ENCODE measurements around the gene GTPBP2. TPM values are rescaled to one million over a fixed set of nuclear protein-coding genes. Genes with fewer than 3 reads are reported as not detected.

GTPBP2 gene
- total RNA-seq, 1 experiment from 2014 or later = 186 TPM

- DNase-seq = no peak
- Mint-ChIP-seq H3K27ac (ENCODE audit: unreplicated experiment) (no peak overlapping the region), H3K4me3 (ENCODE audit: low read depth, unreplicated experiment) (no peak overlapping the region), H3K4me1 (ENCODE audit: low read depth, unreplicated experiment) (peaks cover 4% of the 10 kb centered on the region), H3K36me3 (ENCODE audit: insufficient read depth, unreplicated experiment) (peaks cover 78% of the 10 kb centered on the region), H3K27me3 (ENCODE audit: unreplicated experiment) (no peaks in the 10 kb centered on the region), H3K9me3 (ENCODE audit: low read depth, unreplicated experiment) (no peaks in the 10 kb centered on the region)
- no peak for TF ChIP-seq CTCF (IDR thresholded peaks at IDR 0.05; ENCODE audit: unreplicated experiment)
- CTCF ChIA-PET = interaction anchor here (0.6 kb wide), 1 partner anchor 78 kb away, joined by 5 read pairs; no protein-coding TSS in a partner anchor
- intact Hi-C loops (cut with micrococcal nuclease; ENCODE audit: unreplicated experiment) = no loop called here
- no TSS peak for BruUV-seq (replicated peaks)
Observed at GRCh38 chr6:43613721-43614395, 15.2 kb downstream of the GTPBP2 start.

GRCh38 chr6:43610431-43610830 lies 18.6 kb downstream of the GTPBP2 start:
- no peak overlapping the region for H3K4me3 Mint-ChIP-seq (ENCODE audit: low read depth, unreplicated experiment)
- no TSS peak for BruUV-seq (replicated peaks)
- H3K9me3 Mint-ChIP-seq (ENCODE audit: low read depth, unreplicated experiment) = no peaks in the 10 kb centered on the region
- no peak overlapping the region for H3K27ac Mint-ChIP-seq (ENCODE audit: unreplicated experiment)
- no peak for DNase-seq
- no peak for TF ChIP-seq CTCF (IDR thresholded peaks at IDR 0.05; ENCODE audit: unreplicated experiment)
- peaks cover 74% of the 10 kb centered on the region for H3K36me3 Mint-ChIP-seq (ENCODE audit: insufficient read depth, unreplicated experiment)
- peaks cover 15% of the 10 kb centered on the region for H3K4me1 Mint-ChIP-seq (ENCODE audit: low read depth, unreplicated experiment)
- CTCF ChIA-PET = interaction anchor here (1.5 kb wide), 2 partner anchors 9 to 19 kb away, joined by 3 to 4 read pairs; no protein-coding TSS in a partner anchor
- intact Hi-C loops (cut with micrococcal nuclease; ENCODE audit: unreplicated experiment) = no loop called here
- no peaks in the 10 kb centered on the region for H3K27me3 Mint-ChIP-seq (ENCODE audit: unreplicated experiment)

- intact Hi-C loops (cut with micrococcal nuclease; ENCODE audit: unreplicated experiment) = no loop called here
- peaks cover 70% of the 10 kb centered on the region for H3K36me3 Mint-ChIP-seq (ENCODE audit: insufficient read depth, unreplicated experiment)
- H3K4me3 Mint-ChIP-seq (ENCODE audit: low read depth, unreplicated experiment) = no peak overlapping the region
- TF ChIP-seq CTCF (IDR thresholded peaks at IDR 0.05; ENCODE audit: unreplicated experiment) = no peak
- H3K27me3 Mint-ChIP-seq (ENCODE audit: unreplicated experiment) = no peaks in the 10 kb centered on the region
- H3K4me1 Mint-ChIP-seq (ENCODE audit: low read depth, unreplicated experiment) = peaks cover 15% of the 10 kb centered on the region
- H3K27ac Mint-ChIP-seq (ENCODE audit: unreplicated experiment) = no peak overlapping the region
- CTCF ChIA-PET = no interaction called here
- no TSS peak for BruUV-seq (replicated peaks)
- no peaks in the 10 kb centered on the region for H3K9me3 Mint-ChIP-seq (ENCODE audit: low read depth, unreplicated experiment)
- DNase-seq = no peak
Observed at GRCh38 chr6:43609402-43609801, 19.7 kb downstream of the GTPBP2 start.

- no peak for DNase-seq
- H3K36me3 Mint-ChIP-seq (ENCODE audit: insufficient read depth, unreplicated experiment) = peaks cover 69% of the 10 kb centered on the region
- TF ChIP-seq CTCF (IDR thresholded peaks at IDR 0.05; ENCODE audit: unreplicated experiment) = no peak
- H3K27me3 Mint-ChIP-seq (ENCODE audit: unreplicated experiment) = no peaks in the 10 kb centered on the region
- CTCF ChIA-PET = interaction anchor here (0.8 to 1.6 kb wide), 4 partner anchors 20 to 470 kb away, joined by 3 to 5 read pairs (median 4); partner anchors contain the start of gene GTPBP2
- no TSS peak for BruUV-seq (replicated peaks)
- H3K9me3 Mint-ChIP-seq (ENCODE audit: low read depth, unreplicated experiment) = no peaks in the 10 kb centered on the region
- H3K4me3 Mint-ChIP-seq (ENCODE audit: low read depth, unreplicated experiment) = no peak overlapping the region
- peak overlapping the region; percentile 15 for H3K27ac Mint-ChIP-seq (ENCODE audit: unreplicated experiment)
- H3K4me1 Mint-ChIP-seq (ENCODE audit: low read depth, unreplicated experiment) = peaks cover 15% of the 10 kb centered on the region
- intact Hi-C loops (cut with micrococcal nuclease; ENCODE audit: unreplicated experiment) = loop anchor here (1.0 kb wide), 2 partner anchors 465 to 470 kb away; no protein-coding TSS in a partner anchor
Observed at GRCh38 chr6:43608807-43609206, 20.3 kb downstream of the GTPBP2 start.

Measured in Calu3 (cell line).